ENCODE results near the gene TUBGCP3. TPM values are rescaled to one million over a fixed set of nuclear protein-coding genes. Genes with fewer than 3 reads are reported as not detected.
A peak's percentile ranks its signal among the peaks of the same experiment; 100 is the strongest.

The TUBGCP3 gene
- total RNA-seq, 1 donor from 2014 or later, result 22.4 TPM

DNA sequence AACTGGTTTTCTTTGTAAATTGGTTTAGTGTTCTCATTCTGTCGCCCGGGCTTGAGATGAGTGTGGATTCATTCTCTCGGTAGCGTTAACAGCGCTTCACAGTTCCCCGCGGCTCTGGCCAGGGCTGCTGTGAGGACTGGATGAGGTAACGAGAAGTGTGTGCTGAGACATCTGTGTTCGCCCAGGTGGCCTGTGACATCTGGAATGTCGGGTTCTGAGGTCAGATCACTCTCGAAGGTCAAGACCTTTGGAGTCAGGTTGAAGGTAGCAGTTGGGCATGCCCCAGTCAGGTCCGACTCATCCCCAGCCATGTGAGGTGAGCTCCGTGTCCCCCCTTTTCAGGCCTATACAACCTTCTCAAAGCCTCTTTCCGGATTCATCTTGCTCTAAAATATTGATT lies 13.4 kb upstream of the TUBGCP3 start:
- peaks cover 0 to 3% of the 10 kb centered on the region in 2 donors for H3K4me1 ChIP-seq
- no peak overlapping the region for H3K4me3 ChIP-seq
- DNase-seq (ENCODE audit: low spot score in 2 of 2), result no peak
- H3K27ac ChIP-seq, result no peak overlapping the region
- H3K27me3 ChIP-seq, result no peaks in the 10 kb centered on the region
- no peaks in the 10 kb centered on the region for H3K9me3 ChIP-seq
- intact Hi-C loops (cut with DNase I), result no loop called here
- H3K36me3 ChIP-seq, result no peaks in the 10 kb centered on the region
- TF ChIP-seq, protein P1, sequence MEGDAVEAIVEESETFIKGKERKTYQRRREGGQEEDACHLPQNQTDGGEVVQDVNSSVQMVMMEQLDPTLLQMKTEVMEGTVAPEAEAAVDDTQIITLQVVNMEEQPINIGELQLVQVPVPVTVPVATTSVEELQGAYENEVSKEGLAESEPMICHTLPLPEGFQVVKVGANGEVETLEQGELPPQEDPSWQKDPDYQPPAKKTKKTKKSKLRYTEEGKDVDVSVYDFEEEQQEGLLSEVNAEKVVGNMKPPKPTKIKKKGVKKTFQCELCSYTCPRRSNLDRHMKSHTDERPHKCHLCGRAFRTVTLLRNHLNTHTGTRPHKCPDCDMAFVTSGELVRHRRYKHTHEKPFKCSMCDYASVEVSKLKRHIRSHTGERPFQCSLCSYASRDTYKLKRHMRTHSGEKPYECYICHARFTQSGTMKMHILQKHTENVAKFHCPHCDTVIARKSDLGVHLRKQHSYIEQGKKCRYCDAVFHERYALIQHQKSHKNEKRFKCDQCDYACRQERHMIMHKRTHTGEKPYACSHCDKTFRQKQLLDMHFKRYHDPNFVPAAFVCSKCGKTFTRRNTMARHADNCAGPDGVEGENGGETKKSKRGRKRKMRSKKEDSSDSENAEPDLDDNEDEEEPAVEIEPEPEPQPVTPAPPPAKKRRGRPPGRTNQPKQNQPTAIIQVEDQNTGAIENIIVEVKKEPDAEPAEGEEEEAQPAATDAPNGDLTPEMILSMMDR (IDR thresholded peaks at IDR 0.05), result no peak

DNA sequence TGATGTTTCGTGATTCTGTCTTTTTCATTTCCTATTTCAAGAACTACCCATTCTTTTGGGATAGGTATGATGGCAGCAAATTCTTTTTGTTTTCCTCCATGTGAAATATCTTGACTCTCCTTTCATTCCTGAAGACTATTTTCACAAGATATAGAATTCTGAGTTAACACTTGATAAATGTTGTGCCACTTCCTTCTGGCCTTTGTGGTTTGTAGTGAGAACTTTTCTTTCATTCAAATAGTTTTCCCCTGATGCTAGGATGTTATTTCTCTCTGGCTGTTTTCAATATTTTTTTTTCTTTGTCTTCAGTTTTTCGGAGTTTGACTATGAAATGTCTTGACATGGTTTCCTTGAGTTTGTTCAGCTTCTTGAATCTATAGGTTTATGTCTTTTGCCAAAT lies 8.3 kb upstream of the TUBGCP3 start:
- TF ChIP-seq, protein P1 (IDR thresholded peaks at IDR 0.05), result no peak
- Histone ChIP-seq H3K27me3 (no peaks in the 10 kb centered on the region), H3K4me3 (no peak overlapping the region), H3K27ac (no peak overlapping the region), H3K4me1 (no peaks in the 10 kb centered on the region), H3K9me3 (no peaks in the 10 kb centered on the region), H3K36me3 (no peaks in the 10 kb centered on the region)
- intact Hi-C loops (cut with DNase I), result no loop called here
- no peak for DNase-seq (ENCODE audit: low spot score in 2 of 2)

- intact Hi-C loops (cut with DNase I), result no loop called here
Measured at GRCh38 chr13:112592647-112593046, 4.7 kb upstream of the TUBGCP3 start.

GRCh38 chr13:112592181-112592580 lies 4.2 kb upstream of the TUBGCP3 start:
- Histone ChIP-seq H3K27ac (no peak overlapping the region), H3K4me1 (peaks cover 4 to 5% of the 10 kb centered on the region in 2 donors), H3K36me3 (no peaks in the 10 kb centered on the region), H3K4me3 (no peak overlapping the region), H3K9me3 (no peaks in the 10 kb centered on the region), H3K27me3 (no peaks in the 10 kb centered on the region)
- DNase-seq (ENCODE audit: low spot score in 2 of 2), result no peak
- intact Hi-C loops (cut with DNase I), result no loop called here
- TF ChIP-seq, protein P1 (IDR thresholded peaks at IDR 0.05), result no peak

More at GRCh38 chr13:112592647-112593046, 4.7 kb upstream of the TUBGCP3 start:
- Histone ChIP-seq H3K4me3 (no peak overlapping the region), H3K9me3 (no peaks in the 10 kb centered on the region), H3K36me3 (no peaks in the 10 kb centered on the region), H3K27ac (no peak overlapping the region), H3K27me3 (no peaks in the 10 kb centered on the region), H3K4me1 (peaks cover 4 to 5% of the 10 kb centered on the region in 2 donors)
- TF ChIP-seq, protein P1 (IDR thresholded peaks at IDR 0.05), result no peak
- no peak for DNase-seq (ENCODE audit: low spot score in 2 of 2)

DNA sequence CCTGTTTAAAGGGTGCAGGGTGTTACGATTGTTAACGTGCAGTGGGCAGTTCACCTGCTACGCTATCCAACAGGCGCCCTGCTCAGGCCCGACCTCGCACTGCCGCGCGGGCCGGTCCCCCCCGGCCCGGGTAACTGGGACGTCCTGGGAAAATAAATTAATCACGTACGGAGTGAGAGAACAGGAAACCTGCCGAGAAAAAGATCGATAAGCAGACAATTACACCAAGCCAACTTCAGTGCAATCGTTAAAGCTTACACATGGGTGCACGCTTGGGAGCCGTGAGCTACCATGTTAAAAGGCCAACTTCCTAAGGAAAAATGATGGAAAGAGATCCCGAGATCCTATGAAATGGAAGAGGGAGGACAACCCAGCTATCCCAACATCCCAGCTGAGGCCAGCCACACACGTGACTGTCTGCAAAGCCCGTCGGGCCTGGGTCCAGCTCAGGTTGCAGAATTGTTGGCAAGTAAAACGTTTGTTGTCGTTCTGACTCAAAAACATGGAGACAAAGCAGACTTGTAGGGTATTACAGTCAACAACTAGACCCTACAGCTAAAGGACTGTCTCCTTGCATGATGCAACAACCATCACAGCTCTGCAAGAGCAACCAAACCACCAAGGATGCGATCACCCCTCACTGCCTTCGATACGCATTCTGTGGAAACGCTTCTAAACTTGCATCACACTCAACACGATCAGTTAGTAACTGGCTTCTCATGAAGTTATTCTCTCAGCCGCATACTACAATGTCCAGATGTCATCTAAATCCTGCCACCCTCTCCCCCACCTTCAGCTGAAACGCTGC lies 741 bp upstream of the TUBGCP3 start:
- Histone ChIP-seq H3K9me3 (no peaks in the 10 kb centered on the region), H3K27ac (peak overlapping the region; percentile 89 to 98), H3K4me1 (peaks cover 5 to 12% of the 10 kb centered on the region in 2 donors), H3K27me3 (no peaks in the 10 kb centered on the region), H3K36me3 (no peaks in the 10 kb centered on the region), H3K4me3 (peak overlapping the region; percentile 82)
- intact Hi-C loops (cut with DNase I), result loop anchor here (1.0 to 10.0 kb wide), 3 partner anchors 18 to 566 kb away; partner anchors contain the start of gene PROZ
- no peak for DNase-seq (ENCODE audit: low spot score in 2 of 2)
- TF ChIP-seq, protein P1 (IDR thresholded peaks at IDR 0.05), result no peak

Data from ascending aorta (tissue), 2 donors.